Activated CD4-positive, alpha-beta T cell treated with anti-CD3 and anti-CD28 coated beads for 24 hours (primary cell): ENCODE measurements around the gene LRRC9.
"Not testable (repeated sequence)": the region's sequence is repeated elsewhere in the genome, so short reads cannot be mapped to it uniquely, and the experiment has no call there.

Experiments
- DNase-seq, 2 donors: peaks; one replicate each; pipeline ENCODE4 v3.0.0-alpha.2; 2020; ENCODE audit warnings: low read depth in 2 of 2

LRRC9 gene

GRCh38 chr14:60064491-60065072 lies 144.6 kb downstream of the LRRC9 start:
- no peak for DNase-seq

- DNase-seq: no peak
These were observed 147.9 kb downstream of the LRRC9 start for GRCh38 chr14:60067882-60068281.

- no peak for DNase-seq
These were observed 159.8 kb downstream of the LRRC9 start for GRCh38 chr14:60079723-60080122.

- no peak for DNase-seq
These were observed 165.1 kb downstream of the LRRC9 start for GRCh38 chr14:60085085-60085484.

GRCh38 chr14:60085693-60086092 lies 165.7 kb downstream of the LRRC9 start:
- DNase-seq: no peak

GRCh38 chr14:60087668-60088067 lies 167.7 kb downstream of the LRRC9 start:
- DNase-seq: no peak

DNA sequence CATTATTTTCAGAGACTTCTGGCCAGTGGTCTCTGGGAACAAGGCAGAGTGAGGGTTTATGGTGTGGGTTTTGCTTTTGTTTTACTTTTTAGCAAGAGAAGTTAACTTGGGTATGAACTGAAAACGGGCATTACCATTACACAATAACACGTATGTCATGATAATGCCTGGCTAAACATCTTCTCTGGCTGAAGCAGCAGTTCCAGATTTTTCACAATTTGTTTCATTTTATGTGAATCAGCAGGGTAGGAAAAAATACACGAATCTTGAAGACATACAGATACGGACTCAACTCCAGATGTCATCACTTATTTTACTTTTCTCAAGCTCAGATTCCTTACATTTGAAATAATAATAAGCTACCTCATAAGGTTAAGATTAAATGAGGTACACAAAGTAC lies 169.3 kb downstream of the LRRC9 start:
- no peak for DNase-seq

DNA sequence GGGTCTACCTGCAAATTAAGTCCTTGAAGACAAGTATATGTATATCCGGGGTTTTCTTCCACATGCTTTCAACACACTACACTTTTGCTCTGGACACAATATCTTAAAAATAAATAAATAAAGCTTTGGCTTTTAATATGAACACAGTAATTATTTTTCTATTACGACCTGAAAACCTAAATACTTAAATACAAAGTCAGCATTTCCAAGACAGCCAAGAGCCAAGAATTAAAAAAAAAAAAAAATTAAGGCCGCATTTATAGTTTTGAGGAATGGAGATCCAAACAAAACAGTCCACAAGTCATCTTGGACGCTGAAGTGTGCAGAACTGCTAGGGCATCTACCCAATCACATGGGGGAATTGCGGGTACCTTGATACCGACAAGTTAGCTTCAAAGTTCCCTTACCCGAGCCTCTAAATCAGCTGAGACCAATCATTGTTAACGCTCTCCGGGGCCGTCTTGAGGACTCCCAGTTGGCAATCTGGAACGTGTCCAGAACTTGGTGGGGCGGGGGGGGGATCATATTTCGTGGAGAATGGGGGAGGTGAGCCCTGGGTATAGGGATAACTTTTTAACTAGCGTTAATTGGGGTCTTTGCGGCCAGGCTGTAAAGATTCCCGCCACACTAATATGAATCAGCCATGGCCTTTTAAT lies 171.0 kb downstream of the LRRC9 start:
- no peak for DNase-seq

GRCh38 chr14:60091550-60092525 lies 171.9 kb downstream of the LRRC9 start, which contains the start of gene PCNX4:
Gene PCNX4 (plus strand): TSS chr14:60091923. CDS start chr14:60107639, 15,716 bp downstream.
- DNase-seq: peak; percentile 85 to 87

DNA sequence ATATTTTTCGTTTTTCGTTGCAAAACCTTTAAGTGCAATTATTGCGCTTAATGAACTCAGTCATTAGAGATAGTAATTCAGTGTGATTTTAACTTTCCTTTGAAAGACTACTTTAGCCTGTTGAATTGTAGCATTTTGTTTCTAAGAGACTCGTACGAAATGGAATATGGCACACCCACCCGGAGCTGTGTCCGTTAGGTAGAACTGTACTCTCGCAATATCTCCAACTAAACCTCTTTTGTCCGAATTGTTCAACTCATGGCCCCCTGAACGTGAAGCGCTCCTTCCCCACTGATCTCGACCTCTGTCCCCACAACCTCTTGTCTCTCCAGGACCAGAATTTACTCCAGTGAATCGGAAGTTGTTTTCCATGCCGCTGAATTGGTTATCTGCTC lies 172.6 kb downstream of the LRRC9 start:
- no peak for DNase-seq

DNA sequence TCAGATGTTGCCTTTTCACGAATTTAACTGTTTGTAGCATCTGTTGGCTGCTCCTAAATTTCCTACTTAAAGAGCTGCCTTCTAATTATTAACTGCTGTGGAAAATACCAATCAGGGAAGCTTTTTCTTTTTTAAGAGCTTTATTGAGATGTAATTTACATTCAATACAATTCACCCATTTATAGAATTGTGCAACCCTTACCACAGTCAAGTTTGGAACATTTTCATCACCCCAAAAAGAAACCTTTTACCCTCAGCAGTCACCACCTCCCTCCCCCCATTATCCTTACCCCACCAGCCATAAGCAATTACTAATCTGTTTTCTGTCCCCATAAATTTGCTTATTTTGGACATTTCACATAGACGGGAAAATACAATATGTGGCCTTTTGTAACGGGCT lies 173.1 kb downstream of the LRRC9 start:
- DNase-seq: no peak

- DNase-seq: no peak
These were observed 173.7 kb downstream of the LRRC9 start for GRCh38 chr14:60093606-60094005.

GRCh38 chr14:60094306-60094897 lies 174.5 kb downstream of the LRRC9 start:
- no peak for DNase-seq

- no peak for DNase-seq
These were observed 175.3 kb downstream of the LRRC9 start for GRCh38 chr14:60095231-60095630.

GRCh38 chr14:60095781-60096450 lies 176.0 kb downstream of the LRRC9 start:
- DNase-seq: no peak

DNA sequence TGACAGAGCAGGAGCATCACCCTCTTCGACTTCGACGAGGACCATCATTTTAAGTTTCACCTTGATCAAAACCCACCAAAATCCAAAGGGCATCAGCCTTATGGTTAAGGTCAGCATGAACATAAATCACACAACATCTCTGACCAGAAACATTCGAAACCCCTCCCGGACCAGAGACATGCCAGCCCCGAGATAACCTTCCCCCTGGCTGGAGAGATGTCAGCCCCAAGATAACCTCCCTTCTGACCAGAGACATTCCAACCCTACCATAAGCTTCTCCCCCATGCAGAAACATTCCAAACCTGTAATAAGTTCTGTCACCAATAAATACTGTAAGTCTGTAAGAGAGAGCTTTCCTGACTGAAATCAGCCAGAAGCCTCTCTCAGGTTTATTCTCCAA lies 178.0 kb downstream of the LRRC9 start:
- DNase-seq: no peak

GRCh38 chr14:60099855-60100254 lies 179.9 kb downstream of the LRRC9 start:
- not testable (repeated sequence) for DNase-seq

DNA sequence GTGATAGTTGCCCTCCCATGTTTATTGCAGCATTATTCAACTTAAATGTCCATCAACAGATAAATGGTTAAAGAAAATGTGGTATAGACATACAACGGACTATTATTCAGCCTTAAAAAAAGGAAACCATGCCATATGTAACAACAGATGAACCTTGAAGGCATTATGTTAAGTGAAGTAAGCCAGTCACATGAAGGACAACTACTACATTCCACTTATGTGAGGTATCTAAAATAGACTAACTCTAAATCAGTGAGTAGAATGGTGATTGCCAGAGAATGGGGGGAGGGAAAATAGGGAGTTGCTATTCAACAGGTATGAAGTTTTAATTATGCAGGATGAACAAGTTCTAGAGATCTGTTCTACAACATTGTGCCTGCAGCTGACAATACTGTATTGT lies 181.8 kb downstream of the LRRC9 start:
- no peak for DNase-seq

DNA sequence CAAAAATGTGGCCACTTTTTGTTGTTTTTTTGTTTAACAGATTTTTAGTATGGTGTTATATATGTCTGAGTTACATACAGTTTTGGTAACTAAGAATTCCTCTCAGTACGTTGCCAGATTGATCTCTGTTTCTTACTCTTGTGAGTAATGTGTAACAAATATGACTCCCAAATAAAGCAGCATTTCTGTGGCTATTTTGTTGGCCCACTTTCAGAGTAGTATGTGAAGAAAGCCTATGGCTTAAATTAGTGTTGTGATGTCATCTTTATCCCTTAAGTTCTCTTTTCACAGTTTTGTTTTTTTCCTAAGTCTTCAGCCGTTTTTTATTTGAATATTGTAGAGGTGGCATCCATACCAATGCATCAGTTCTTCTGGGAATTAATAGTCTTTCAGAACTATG lies 182.4 kb downstream of the LRRC9 start:
- DNase-seq: no peak

GRCh38 chr14:60106339-60106738 lies 186.4 kb downstream of the LRRC9 start:
- no peak for DNase-seq

- no peak for DNase-seq
These were observed 187.5 kb downstream of the LRRC9 start for GRCh38 chr14:60107477-60107876.

- no peak for DNase-seq
These were observed 191.8 kb downstream of the LRRC9 start for GRCh38 chr14:60111732-60112131.
